Endodermal cell (in vitro differentiated cells): ENCODE measurements around the gene CRYBG3. TPM values are rescaled to one million over a fixed set of nuclear protein-coding genes. Genes with fewer than 3 reads are reported as not detected.

Experiments used
- DNase-seq: peaks from one replicate; pipeline ENCODE4 v3.0.0-alpha.2; 2017
- H3K27ac ChIP-seq: 2 replicates; pipeline ENCODE4 v1.5.1; 2013; ENCODE audit warnings: mild to moderate bottlenecking, low read depth, low read length, moderate library complexity
- H3K27me3 ChIP-seq: 2 replicates; pipeline ENCODE4 v1.6.1; 2013; ENCODE audit warnings: mild to moderate bottlenecking, low read length, moderate library complexity; ENCODE audit not compliant: insufficient read depth, control insufficient read depth, poor library complexity, severe bottlenecking
- H3K36me3 ChIP-seq: 2 replicates; pipeline ENCODE4 v1.7.0; 2013; ENCODE audit warnings: mild to moderate bottlenecking, low read length, moderate library complexity; ENCODE audit not compliant: control insufficient read depth, insufficient read depth
- H3K4me1 ChIP-seq: one replicate; pipeline ENCODE4 v1.7.0; 2013; ENCODE audit warnings: low read length; ENCODE audit not compliant: control insufficient read depth, insufficient read depth
- H3K4me3 ChIP-seq: 2 replicates; pipeline ENCODE4 v1.5.1; 2013; ENCODE audit warnings: mild to moderate bottlenecking, low read length, moderate library complexity
- H3K9ac ChIP-seq: 2 replicates; pipeline ENCODE4 v1.6.1; 2013; ENCODE audit warnings: mild to moderate bottlenecking, low read length, moderate library complexity; ENCODE audit not compliant: poor library complexity, severe bottlenecking; ENCODE audit errors: extremely low read depth
- H3K9me3 ChIP-seq: 2 replicates; pipeline ENCODE4 v1.6.1; 2013; ENCODE audit warnings: mild to moderate bottlenecking, low read length, moderate library complexity; ENCODE audit not compliant: control insufficient read depth
- H3K27ac Mint-ChIP-seq: 2 replicates; pipeline ENCODE4 v1.8.0; 2020; ENCODE audit warnings: mixed read lengths
- H3K27me3 Mint-ChIP-seq: 2 replicates; pipeline ENCODE4 v1.8.0; 2021; ENCODE audit warnings: mild to moderate bottlenecking, mixed read lengths; ENCODE audit not compliant: insufficient read depth
- H3K36me3 Mint-ChIP-seq: 2 replicates; pipeline ENCODE4 v1.8.0; 2020; ENCODE audit warnings: low read depth, mixed read lengths
- H3K4me1 Mint-ChIP-seq: 2 replicates; pipeline ENCODE4 v1.8.0; 2020; ENCODE audit warnings: mixed read lengths
- H3K4me3 Mint-ChIP-seq: 2 replicates; pipeline ENCODE4 v1.8.0; 2020; ENCODE audit warnings: mild to moderate bottlenecking, moderate library complexity, mixed read lengths
- H3K9me3 Mint-ChIP-seq: 2 replicates; pipeline ENCODE4 v1.8.0; 2020; ENCODE audit warnings: mild to moderate bottlenecking, mixed read lengths
- WGBS, 2 experiments: methylation state at CpG; one replicate each; pipeline versions ENCODE4 v1.1.5 to v1.1.7; 2013; ENCODE audit warnings: missing lambda C conversion rate in 2 of 2, mixed read lengths in 1 of 2; ENCODE audit not compliant: insufficient coverage in 1 of 2, insufficient read length in 1 of 2; 5-methylcytosine and 5-hydroxymethylcytosine counted together
- total RNA-seq, 2 donors: library from RNA; stranded (reverse); fragmentation: NEBNext Ultra II Directional in 1 of 2; extraction: Animal tissue kit (Norgen Biotek cat#: 25700) in 1 of 2; gene quantifications; 2 replicates in 1 of 2; 3 replicates in 1 of 2; pipeline ENCODE4 v1.2.1, GENCODE V29; 2021
- TF ChIP-seq, protein P1 (sequence below): fragments of 200-600 bp; sonication (generic); conservative IDR thresholded peaks from 2 replicates; pipeline ENCODE4 v1.5.0; 2021; ENCODE audit warnings: antibody characterized with exemption, mild to moderate bottlenecking

Gene CRYBG3
- total RNA-seq, 2 donors from 2014 or later = 9.7 to 10.8 TPM

DNA sequence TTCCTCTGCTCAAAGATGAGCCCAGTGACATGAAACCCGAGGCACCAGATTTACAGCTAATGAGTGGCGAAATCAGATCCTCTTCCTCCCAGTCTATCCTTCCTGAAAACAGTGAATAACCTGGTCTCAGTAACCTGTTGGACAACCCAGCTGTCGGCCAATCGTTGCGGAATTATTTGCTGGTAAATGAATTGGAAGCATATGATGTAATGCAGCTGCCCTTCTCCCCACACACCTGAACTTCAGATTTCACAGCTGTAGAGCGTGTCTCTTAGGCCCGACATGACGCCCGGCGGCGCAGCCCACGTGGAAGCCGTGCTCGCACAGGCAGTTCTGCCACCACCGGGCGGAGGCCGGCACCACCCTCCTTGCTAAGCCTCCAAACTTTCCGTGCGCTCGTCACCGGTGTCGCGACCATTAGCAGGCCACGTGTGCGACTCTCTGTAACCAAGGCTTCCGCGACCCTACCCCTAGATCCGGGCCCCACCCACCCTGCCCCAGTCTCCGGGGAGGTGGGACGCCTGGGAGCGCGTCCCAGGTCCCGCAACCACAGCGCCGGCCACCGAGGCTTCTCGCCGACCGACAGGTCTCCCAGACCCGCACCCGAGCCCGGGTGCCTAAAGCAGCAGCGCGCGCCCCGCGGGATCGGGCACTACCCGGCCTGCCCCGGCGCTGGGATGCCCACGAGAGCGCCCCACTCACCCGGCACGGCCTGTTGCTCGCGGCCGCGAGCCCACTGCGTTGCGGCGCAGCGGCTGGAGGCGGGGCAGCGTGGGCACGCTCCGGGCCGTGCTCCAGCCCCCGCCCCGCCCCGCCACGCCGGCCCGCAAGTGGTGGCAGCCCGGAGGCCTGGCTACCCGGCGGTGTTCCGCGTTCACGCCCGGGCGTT lies 150.1 kb downstream of the CRYBG3 start, which contains the start of gene RIOX2:
Gene RIOX2, minus strand, starts transcription at position 753 of the 889 bp plus-strand sequence. CDS start 4,838 bp downstream, outside the sequence.
- DNase-seq = peak; percentile 85
- Histone ChIP-seq H3K27ac (no peak within 1 kb of the TSS), H3K27me3 (peaks cover 9% of the 10 kb centered on the region), H3K9ac (peak within 1 kb of the TSS; percentile 36), H3K36me3 (no peaks in the 10 kb centered on the region), H3K4me3 (peak within 1 kb of the TSS; percentile 75), H3K9me3 (no peaks in the 10 kb centered on the region), H3K4me1 (no peaks in the 10 kb centered on the region)
- Mint-ChIP-seq H3K36me3 (no peaks in the 10 kb centered on the region), H3K27me3 (peaks cover 9% of the 10 kb centered on the region), H3K9me3 (no peaks in the 10 kb centered on the region), H3K4me1 (peaks cover 2% of the 10 kb centered on the region), H3K27ac (peak within 1 kb of the TSS; percentile 81), H3K4me3 (peak within 1 kb of the TSS; percentile 72)
- TF ChIP-seq, protein P1, sequence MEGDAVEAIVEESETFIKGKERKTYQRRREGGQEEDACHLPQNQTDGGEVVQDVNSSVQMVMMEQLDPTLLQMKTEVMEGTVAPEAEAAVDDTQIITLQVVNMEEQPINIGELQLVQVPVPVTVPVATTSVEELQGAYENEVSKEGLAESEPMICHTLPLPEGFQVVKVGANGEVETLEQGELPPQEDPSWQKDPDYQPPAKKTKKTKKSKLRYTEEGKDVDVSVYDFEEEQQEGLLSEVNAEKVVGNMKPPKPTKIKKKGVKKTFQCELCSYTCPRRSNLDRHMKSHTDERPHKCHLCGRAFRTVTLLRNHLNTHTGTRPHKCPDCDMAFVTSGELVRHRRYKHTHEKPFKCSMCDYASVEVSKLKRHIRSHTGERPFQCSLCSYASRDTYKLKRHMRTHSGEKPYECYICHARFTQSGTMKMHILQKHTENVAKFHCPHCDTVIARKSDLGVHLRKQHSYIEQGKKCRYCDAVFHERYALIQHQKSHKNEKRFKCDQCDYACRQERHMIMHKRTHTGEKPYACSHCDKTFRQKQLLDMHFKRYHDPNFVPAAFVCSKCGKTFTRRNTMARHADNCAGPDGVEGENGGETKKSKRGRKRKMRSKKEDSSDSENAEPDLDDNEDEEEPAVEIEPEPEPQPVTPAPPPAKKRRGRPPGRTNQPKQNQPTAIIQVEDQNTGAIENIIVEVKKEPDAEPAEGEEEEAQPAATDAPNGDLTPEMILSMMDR = peak; percentile 14
- 9 to 10% methylated on average over 23 to 82 of the region's 82 CpGs for whole genome bisulfite sequencing, 2 experiments

DNA sequence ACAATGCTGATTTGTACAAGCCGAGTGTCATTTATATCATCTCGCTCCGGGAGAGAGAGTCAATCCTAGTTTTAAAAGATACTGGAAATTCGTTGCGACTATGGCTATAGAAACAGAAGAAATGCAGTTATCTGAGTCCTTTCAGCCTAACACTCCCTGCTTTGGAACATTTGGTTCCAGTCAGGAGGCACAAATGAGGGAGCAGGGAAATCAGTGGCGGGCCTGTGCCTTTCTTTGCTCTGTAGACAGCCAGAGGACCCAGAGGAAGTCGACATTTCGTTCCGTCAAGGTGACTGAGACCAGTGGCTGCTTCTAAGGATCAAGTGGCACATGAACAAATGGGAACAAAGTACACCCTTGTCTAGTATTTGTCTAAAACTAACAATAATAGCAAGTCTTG lies 151.2 kb downstream of the CRYBG3 start:
- Histone ChIP-seq H3K27me3 (peaks cover 9% of the 10 kb centered on the region), H3K4me1 (no peaks in the 10 kb centered on the region), H3K9me3 (no peaks in the 10 kb centered on the region), H3K9ac (no peak overlapping the region), H3K36me3 (no peaks in the 10 kb centered on the region), H3K4me3 (peak overlapping the region; percentile 75), H3K27ac (no peak overlapping the region)
- H3K4me3 Mint-ChIP-seq = peak overlapping the region; percentile 72
- H3K4me1 Mint-ChIP-seq = peaks cover 2% of the 10 kb centered on the region
- H3K36me3 Mint-ChIP-seq = no peaks in the 10 kb centered on the region
- DNase-seq = no peak
- 94 to 96% methylated on average over 9 of the region's 9 CpGs for WGBS, 2 experiments
- H3K27me3 Mint-ChIP-seq = peaks cover 9% of the 10 kb centered on the region
- H3K27ac Mint-ChIP-seq = no peak overlapping the region
- no peaks in the 10 kb centered on the region for H3K9me3 Mint-ChIP-seq
- TF ChIP-seq, protein P1 = no peak

DNA sequence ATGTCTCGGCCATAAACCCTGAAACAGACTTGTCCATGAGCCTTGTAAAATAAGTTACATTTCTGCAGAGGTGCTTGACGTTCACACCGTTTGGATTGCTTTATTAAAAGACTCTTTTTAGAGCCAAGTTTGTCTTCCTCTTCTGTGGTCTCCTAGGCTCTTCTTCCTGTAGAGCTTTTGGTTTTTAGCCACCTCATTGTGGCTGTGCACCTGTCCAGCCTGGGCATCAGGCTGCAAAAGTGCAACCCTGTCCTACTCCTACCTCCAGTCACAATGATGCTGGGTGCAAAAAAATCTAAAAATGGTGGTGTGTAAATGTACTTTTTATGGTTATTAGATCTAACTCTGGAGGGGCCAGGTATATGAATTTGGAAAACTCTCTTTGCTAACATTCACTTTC lies 153.2 kb downstream of the CRYBG3 start:
- H3K9me3 Mint-ChIP-seq = no peaks in the 10 kb centered on the region
- no peaks in the 10 kb centered on the region for H3K4me1 ChIP-seq
- H3K27me3 ChIP-seq = peaks cover 9% of the 10 kb centered on the region
- no peaks in the 10 kb centered on the region for H3K9me3 ChIP-seq
- no peak overlapping the region for H3K27ac Mint-ChIP-seq
- H3K36me3 Mint-ChIP-seq = no peaks in the 10 kb centered on the region
- H3K36me3 ChIP-seq = no peaks in the 10 kb centered on the region
- no peak overlapping the region for H3K27ac ChIP-seq
- H3K27me3 Mint-ChIP-seq = peaks cover 9% of the 10 kb centered on the region
- H3K4me1 Mint-ChIP-seq = peaks cover 2% of the 10 kb centered on the region
- H3K9ac ChIP-seq = no peak overlapping the region
- no peak overlapping the region for H3K4me3 ChIP-seq
- no peak overlapping the region for H3K4me3 Mint-ChIP-seq
- no peak for DNase-seq
- WGBS, 2 experiments = 90 to 93% methylated on average over 3 of the region's 3 CpGs
- TF ChIP-seq, protein P1 = no peak
